Psoas muscle (tissue), 8 donors: ENCODE data around the gene RAB31. TPM values are rescaled to one million over a fixed set of nuclear protein-coding genes. Genes with fewer than 3 reads are reported as not detected.
A peak's percentile ranks its signal among the peaks of the same experiment; 100 is the strongest.

Source experiments
- ATAC-seq, 4 donors: fragments of 200-7000 bp; cut with Tn5 transposase; one replicate each; pipeline ENCODE4 v1.9.1; 2020; ENCODE audit warnings: moderate library complexity in 3 of 4, mild to moderate bottlenecking in 2 of 4
- DNase-seq, 2 donors: peaks; one replicate each; pipeline ENCODE4 v3.0.0-alpha.2; 2020
- H3K27ac ChIP-seq: fragments of 200-600 bp; one replicate; pipeline ENCODE4 v1.8.0; 2022
- H3K27me3 ChIP-seq, 3 donors: fragments of 200-600 bp in 1 of 3; one replicate each; pipeline versions ENCODE4 v1.6.1 to v1.8.0; 2013 to 2022; ENCODE audit warnings: low read length in 2 of 3, mild to moderate bottlenecking in 2 of 3, moderate library complexity in 1 of 3; ENCODE audit not compliant: insufficient read depth in 3 of 3
- H3K36me3 ChIP-seq, 2 donors: fragments of 200-600 bp in 1 of 2; one replicate each; pipeline versions ENCODE4 v1.6.1 to v1.8.0; 2013 to 2022; ENCODE audit warnings: low read depth in 1 of 2, mild to moderate bottlenecking in 1 of 2, moderate library complexity in 1 of 2; ENCODE audit not compliant: insufficient read depth in 1 of 2
- H3K4me1 ChIP-seq: fragments of 200-600 bp; one replicate; pipeline ENCODE4 v1.8.0; 2022
- H3K4me3 ChIP-seq: fragments of 200-600 bp; one replicate; pipeline ENCODE4 v1.8.0; 2022; ENCODE audit warnings: mild to moderate bottlenecking
- H3K9me3 ChIP-seq: fragments of 200-600 bp; one replicate; pipeline ENCODE4 v1.8.0; 2022
- WGBS, 3 donors: extraction: QIAGEN DNeasy Blood & Tissue Kit; methylation state at CpG; one replicate each; pipeline versions ENCODE4 v1.1.6 to v1.1.7; 2013; 5-methylcytosine and 5-hydroxymethylcytosine counted together
- intact Hi-C, 2 donors: fragments of 100-400 bp; cut with DNase I; formaldehyde crosslinking; loops; one replicate each; pipeline versions ENCODE4 v1.11.0 to v1.14.2; 2022
- polyA plus RNA-seq, 3 donors: library from polyadenylated mRNA; stranded (reverse); fragments of 200-250 nt; gene quantifications; one replicate each; pipeline ENCODE4 v1.2.3, GENCODE V29; 2013
- total RNA-seq, 4 donors: library from RNA; stranded (reverse); fragmentation: NEBNext Ultra II Directional in 2 of 4; extraction: Animal tissue kit (Norgen Biotek cat#: 25700) in 2 of 4; gene quantifications; one replicate each; pipeline versions ENCODE4 v1.2.1 to v1.2.4, GENCODE V29; 2021 to 2023
- TF ChIP-seq, protein P1 (sequence below): fragments of 200-600 bp; IDR thresholded peaks from one replicate; pipeline ENCODE4 v1.8.0; 2022; ENCODE audit warnings: antibody characterized with exemption
- donor health status: healthy with polysubstance abuse.
- donor health status: DM: no; HTN: no; CAD: no; lungs with moderate emphysema.
- donor health status: Bipolar disorder and iron deficiency.
- donor health status: healthy.
- donor health status: DM: yes; HTN: yes; CAD: no.
- donor health status: DM: no; HTN: no; CAD: no.
- donor health status: DM: no; HTN: no; CAD: no.
- donor health status: DM: yes; HTN: yes; CAD: no.

RAB31 gene
- total and polyA plus RNA-seq, 7 donors = 2.2 to 8.9 (median 5.3) TPM

DNA sequence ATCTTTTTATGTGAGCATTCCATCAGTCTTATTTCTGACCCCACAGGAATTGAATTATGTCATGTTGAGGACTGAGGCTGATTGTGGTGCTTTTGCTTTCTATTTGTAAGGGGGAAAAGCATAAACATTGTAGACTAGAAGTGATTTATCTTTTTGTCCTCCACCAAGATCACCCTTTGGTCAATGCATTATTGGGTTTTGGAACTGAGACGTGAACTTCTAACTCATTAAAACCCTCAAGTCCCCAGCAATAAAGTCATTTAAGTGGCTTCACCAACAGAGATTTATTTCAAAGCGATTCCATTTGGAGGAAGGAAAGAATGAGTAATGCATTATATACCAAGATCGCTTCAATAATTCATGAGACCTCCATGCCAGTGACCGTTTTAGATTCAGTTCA, 102.2 kb downstream of the RAB31 start:
- 50 to 67% (median 51%) methylated on average over 4 of the region's 4 CpGs for WGBS, 3 donors
- TF ChIP-seq, protein P1, sequence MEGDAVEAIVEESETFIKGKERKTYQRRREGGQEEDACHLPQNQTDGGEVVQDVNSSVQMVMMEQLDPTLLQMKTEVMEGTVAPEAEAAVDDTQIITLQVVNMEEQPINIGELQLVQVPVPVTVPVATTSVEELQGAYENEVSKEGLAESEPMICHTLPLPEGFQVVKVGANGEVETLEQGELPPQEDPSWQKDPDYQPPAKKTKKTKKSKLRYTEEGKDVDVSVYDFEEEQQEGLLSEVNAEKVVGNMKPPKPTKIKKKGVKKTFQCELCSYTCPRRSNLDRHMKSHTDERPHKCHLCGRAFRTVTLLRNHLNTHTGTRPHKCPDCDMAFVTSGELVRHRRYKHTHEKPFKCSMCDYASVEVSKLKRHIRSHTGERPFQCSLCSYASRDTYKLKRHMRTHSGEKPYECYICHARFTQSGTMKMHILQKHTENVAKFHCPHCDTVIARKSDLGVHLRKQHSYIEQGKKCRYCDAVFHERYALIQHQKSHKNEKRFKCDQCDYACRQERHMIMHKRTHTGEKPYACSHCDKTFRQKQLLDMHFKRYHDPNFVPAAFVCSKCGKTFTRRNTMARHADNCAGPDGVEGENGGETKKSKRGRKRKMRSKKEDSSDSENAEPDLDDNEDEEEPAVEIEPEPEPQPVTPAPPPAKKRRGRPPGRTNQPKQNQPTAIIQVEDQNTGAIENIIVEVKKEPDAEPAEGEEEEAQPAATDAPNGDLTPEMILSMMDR = no peak
- DNase-seq = no peak
- no peaks in the 10 kb centered on the region for H3K9me3 ChIP-seq
- H3K27ac ChIP-seq = no peak overlapping the region
- H3K27me3 ChIP-seq = no peaks in the 10 kb centered on the region
- no peak overlapping the region for H3K4me3 ChIP-seq
- no peaks in the 10 kb centered on the region for H3K36me3 ChIP-seq
- H3K4me1 ChIP-seq = peaks cover 30% of the 10 kb centered on the region
- intact Hi-C loops = no loop called here
- ATAC-seq = no peak

DNA sequence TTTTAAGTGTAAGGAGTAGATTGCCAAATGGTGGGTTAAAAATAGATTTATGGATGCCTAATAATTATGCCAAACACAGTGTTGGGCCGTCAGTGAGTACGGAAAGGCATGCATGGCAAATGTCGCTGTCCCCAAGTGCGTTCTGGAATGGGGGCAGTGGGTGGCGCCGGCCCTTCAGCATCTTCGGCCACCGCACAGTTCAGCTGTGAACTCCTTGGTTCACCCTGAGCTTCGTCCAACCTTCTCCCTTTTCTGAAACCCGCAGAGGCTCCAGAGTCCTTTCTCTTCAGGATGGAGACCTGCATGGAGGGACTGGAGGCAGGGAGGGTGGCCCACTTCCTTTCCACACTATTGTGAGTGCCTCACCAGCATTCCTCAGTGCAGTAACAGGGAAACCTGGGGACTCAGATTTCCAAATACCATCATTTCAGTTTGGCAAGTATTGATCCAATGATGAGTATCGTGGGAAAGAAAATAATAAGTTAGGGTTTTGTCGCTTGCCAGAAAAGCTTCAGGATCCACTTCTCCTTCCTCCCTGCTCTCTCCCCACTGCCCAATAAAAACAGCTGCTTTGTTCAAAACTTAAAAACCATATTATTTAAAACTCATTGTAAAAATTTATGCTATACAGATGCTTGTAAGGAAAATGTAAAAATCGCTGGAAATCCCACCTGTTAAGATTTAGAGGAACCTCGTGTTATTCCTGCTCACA, 103.0 kb downstream of the RAB31 start:
- WGBS, 3 donors = 38 to 43% (median 40%) methylated on average over 14 of the region's 14 CpGs
- H3K4me1 ChIP-seq = peaks cover 30% of the 10 kb centered on the region
- H3K27me3 ChIP-seq = no peaks in the 10 kb centered on the region
- H3K36me3 ChIP-seq = no peaks in the 10 kb centered on the region
- H3K4me3 ChIP-seq = no peak overlapping the region
- intact Hi-C loops = no loop called here
- TF ChIP-seq, protein P1 = peak; percentile 18
- H3K9me3 ChIP-seq = no peaks in the 10 kb centered on the region
- ATAC-seq = peak; percentile 80 to 95 (median 93)
- DNase-seq = peak in 1 of 2 donors; percentile 67
- peak overlapping the region; percentile 17 for H3K27ac ChIP-seq

DNA sequence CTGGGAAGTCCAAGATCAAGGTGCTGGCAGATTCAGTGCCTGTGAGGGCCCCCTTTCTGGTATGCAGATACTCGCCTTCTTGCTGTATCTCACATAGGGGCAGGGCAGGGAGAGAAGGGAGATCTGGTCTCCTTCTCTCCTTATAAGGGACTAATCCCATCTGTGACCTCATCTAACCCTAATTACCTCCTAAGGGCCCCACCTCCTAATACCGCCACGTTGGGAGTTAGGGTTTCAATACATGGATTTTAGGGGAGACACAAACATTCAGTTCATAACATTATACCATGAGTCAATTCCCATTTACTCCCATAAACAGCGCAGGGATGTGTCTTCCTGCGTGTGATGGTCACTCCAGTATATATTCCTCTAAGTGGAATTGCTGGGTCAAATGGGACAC, 103.9 kb downstream of the RAB31 start:
- DNase-seq = no peak
- no peak overlapping the region for H3K27ac ChIP-seq
- no peaks in the 10 kb centered on the region for H3K36me3 ChIP-seq
- intact Hi-C loops = no loop called here
- TF ChIP-seq, protein P1 = no peak
- no peaks in the 10 kb centered on the region for H3K9me3 ChIP-seq
- H3K4me1 ChIP-seq = peaks cover 30% of the 10 kb centered on the region
- H3K4me3 ChIP-seq = no peak overlapping the region
- no peak for ATAC-seq
- no peaks in the 10 kb centered on the region for H3K27me3 ChIP-seq
- WGBS, 3 donors = 62 to 65% (median 65%) methylated on average over 5 of the region's 5 CpGs

DNA sequence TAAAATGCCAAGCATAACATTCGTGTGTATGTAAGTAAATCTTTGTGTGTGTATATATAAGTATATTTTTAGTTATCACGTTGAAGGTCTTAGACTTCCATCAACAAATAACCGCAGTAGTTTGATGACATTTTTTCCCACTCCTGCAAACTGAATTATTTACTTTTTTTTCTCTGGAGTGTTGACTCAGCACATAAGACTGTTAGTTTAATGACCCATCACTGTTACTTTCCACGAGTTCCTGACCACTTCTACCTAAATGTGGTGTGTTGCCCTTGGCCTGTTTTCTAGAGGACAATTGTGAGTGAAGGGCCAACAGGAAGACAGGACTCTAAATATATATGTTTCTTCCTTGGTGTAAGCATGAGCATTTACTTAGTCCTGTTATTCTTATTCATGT, 106.3 kb downstream of the RAB31 start:
- 32 to 39% (median 38%) methylated on average over 4 of the region's 4 CpGs for WGBS, 3 donors
- no peaks in the 10 kb centered on the region for H3K36me3 ChIP-seq
- peaks cover 41% of the 10 kb centered on the region for H3K4me1 ChIP-seq
- H3K4me3 ChIP-seq = no peak overlapping the region
- DNase-seq (no peak), ATAC-seq (no peak)
- no peaks in the 10 kb centered on the region for H3K27me3 ChIP-seq
- no peaks in the 10 kb centered on the region for H3K9me3 ChIP-seq
- intact Hi-C loops = no loop called here
- no peak overlapping the region for H3K27ac ChIP-seq
- TF ChIP-seq, protein P1 = no peak

GRCh38 chr18:9817286-9817685, 109.2 kb downstream of the RAB31 start:
- no peak for DNase-seq
- WGBS, 3 donors = 38 to 67% (median 45%) methylated on average over 4 of the region's 4 CpGs
- H3K4me1 ChIP-seq = peaks cover 17% of the 10 kb centered on the region
- H3K4me3 ChIP-seq = no peak overlapping the region
- TF ChIP-seq, protein P1 = no peak
- H3K27ac ChIP-seq = peak overlapping the region; percentile 85
- peak in 3 of 4 donors; percentile 6 to 15 (median 12) for ATAC-seq
- intact Hi-C loops = no loop called here
- no peaks in the 10 kb centered on the region for H3K27me3 ChIP-seq
- no peaks in the 10 kb centered on the region for H3K9me3 ChIP-seq
- H3K36me3 ChIP-seq = no peaks in the 10 kb centered on the region
